HG03039 (cell line): ENCODE results near the gene MPDZ.
"Not testable (repeated sequence)": the region's sequence is repeated elsewhere in the genome, so short reads cannot be mapped to it uniquely, and the experiment has no call there.

Experiments
- ATAC-seq: cut with Tn5 transposase; IDR thresholded peaks from one replicate; pipeline ENCODE4 v1.9.1; 2021; ENCODE audit warnings: mild to moderate bottlenecking, moderate library complexity; ENCODE audit not compliant: unreplicated experiment

Gene MPDZ

DNA sequence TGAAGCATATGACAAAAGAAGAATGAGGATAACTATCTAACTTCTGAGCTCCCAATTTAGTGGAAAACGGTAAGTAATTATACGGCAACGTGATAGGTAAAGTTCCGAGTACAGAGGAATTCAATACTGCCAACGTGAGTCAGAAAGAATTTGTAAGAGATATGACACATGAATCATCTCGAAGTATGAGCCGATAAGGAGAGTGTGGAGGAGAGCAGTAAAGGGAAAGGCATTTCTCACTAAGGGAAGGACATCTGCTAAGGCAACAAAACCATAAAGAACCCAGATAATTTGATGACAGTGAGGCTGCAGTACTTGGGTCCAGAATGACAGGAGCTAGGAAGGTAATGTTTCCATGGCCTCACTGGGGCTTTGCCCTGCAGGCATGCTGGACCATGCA lies 11.0 kb downstream of the MPDZ start:
- no peak for ATAC-seq

DNA sequence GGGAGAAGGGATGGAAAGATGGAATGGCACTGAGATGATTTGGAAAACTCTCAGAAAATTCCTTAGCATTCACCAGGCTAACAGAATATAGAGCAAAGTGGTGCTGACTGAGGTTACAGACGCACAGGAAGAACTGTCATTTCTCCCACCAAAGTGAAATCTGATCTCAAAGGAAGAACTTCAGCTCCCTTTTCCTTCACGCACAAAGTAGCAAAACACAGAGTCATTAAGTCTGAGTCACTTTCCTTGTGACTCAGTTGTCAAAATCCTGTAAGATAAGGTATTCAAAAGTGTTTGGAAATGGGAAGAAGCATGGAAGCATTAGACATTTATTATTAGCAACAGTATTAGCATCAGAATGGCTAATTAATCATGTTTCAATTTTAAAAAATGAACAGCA lies 11.7 kb downstream of the MPDZ start:
- ATAC-seq: no peak

DNA sequence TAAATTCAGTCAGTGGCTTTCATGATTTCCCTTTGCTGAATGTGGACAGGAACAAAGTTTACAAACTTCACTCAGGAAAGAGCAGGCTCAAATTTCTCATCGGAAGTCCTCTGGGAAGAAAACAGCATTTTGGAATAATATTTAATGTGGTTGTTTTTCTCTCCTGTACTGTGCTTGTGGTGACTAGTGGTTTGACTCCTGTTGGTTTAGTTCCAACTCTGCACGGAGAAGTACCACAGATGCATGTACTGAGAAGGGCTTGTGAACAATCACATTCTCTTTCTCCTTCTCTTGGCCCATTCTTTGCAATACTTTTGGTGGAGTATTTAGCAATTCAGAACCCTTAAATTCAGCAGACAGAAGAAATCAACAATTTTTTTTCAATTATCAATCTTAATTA lies 13.3 kb downstream of the MPDZ start:
- no peak for ATAC-seq

DNA sequence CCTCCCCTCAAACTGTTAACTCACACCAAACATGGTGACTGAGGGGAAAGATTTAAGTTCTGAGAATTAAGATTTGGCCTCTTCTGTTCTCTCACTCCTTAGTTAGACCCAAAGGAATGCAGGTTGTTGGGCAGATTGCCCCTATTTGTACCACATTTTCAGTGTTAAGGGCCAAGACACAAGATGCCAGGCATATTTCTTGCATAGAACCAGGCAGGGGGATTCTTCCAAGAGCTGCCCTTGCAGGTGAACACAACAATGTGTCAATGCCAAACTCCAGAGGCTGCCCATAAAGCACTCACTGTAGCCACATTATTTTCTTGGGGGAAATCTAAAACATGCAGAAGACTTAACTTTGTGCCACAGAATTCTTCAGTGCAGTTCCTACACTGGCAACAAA lies 14.7 kb downstream of the MPDZ start:
- ATAC-seq: no peak

DNA sequence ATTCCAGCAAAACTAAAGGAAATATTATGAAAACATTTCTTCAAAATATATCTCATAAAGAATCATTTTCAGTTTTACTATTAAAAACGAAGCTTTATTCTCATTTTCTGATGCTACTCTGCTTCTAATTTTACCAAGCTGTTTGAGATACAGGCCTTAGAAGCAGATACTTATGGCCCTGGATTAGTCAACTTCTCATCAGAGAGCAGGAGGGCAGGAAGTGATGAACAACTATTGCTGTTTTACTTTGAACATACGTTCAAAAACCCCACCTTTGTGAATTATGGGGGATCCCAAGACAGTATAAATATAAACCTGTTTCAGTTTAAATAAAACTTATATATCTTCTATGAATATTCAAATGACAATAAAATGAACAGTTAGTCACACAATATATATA lies 16.0 kb downstream of the MPDZ start:
- ATAC-seq: no peak

DNA sequence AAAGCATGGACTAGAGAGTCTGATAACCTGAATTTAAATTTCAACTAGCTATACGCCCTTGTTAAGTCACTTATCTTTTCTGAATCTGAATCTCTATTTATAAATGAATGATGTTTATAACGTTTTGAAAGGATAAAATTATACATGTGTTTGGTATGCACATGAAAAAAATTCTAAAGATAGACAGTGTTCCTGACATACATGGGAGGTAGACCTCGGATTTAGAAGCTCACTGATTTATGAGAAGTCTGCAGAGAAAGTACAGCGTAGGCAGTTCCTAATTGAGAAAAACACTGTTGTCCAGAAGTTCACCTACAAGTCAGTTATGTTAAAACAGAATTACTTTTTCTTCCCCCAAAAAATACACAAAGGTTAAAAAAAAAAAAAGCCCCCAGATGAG lies 26.6 kb downstream of the MPDZ start:
- no peak for ATAC-seq

DNA sequence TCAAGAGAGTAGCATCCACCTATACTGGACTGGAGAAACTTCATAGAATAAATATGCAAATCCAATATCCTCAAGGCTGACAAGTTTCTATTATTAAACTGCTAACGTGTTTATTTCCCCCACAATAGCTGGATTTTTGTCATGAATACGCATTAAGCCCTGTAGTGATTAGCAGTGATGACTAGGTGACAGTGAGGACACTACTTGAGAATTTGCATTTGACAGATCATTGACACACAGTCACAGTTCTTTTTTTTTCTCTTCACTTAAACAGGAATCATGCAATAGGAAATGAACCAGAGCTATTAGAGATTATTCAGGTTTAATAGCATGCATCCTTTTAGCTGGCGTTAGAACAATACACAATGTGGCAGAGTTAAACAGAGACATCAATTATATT lies 35.3 kb downstream of the MPDZ start:
- ATAC-seq: no peak

DNA sequence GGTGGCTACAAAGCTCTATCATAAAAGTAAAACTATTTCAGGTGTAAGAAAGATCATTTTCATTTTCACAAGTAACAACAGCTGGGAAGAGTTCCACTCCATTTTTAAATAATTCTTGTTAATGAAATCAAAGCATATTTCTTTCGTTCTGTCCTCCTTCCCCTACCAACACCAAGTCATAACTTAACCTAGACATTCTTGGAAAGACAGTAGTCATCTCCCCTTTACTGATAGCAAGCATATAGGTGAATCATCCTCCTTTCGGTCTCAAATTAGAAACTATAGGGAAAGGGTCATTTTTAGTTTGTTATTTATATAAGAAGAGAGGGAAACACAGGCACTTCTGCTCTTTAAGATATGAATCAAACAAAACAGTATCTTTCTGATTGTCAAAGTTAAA lies 38.2 kb downstream of the MPDZ start:
- no peak for ATAC-seq

DNA sequence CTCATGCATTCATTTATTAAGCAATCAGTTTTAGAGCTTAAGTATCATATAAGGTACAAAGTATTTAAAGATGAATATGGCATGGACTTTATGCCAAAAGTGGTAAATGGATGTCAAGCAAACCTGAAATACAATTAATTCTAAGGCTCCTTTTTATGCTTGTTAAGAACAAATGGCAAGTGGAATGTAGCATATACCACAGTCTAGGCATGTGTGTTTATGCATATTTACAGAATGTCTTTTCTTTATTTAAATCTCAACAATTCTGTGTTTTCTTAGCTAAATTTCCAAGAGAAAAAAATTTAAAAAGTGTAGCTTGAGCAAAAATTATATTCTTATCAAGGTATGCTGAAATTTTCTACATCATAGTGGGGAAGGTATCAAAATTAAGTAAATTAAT lies 39.8 kb downstream of the MPDZ start:
- ATAC-seq: no peak

DNA sequence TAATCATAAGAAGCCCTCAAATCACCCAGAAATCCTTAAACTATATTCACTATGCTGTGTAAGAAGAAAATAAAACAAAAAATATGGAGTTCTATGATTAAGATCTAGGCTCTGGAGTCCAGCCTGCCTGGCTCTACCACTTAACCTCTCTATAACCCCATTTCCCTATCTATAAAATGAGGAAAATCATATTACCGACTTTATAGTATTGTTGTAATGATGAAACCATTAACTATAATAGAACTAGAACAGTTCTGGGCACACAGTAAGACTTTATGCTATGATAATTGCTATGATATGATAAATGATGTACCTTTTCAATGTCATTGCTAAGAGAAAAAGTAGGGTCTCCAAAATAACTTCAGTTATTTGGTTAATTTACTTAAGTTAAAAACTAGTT lies 40.3 kb downstream of the MPDZ start:
- no peak for ATAC-seq

DNA sequence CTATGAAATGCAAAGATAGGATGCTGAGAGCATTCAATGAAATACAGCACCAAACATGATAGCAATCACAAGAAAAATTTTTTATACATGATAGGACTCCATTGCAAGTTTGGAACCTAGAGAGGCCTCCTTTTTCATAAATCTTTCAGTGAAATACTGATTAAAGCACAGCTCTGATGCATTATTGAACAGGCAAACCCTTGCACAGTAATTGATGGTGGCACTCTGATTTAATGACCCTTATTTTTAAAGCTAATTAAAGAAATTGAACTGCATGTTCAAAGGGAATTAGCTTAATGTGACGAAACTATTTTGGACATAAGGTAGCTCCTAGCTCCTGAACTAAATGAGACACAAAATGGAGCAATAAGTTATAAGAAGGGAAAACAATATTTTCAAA lies 44.6 kb downstream of the MPDZ start:
- no peak for ATAC-seq

DNA sequence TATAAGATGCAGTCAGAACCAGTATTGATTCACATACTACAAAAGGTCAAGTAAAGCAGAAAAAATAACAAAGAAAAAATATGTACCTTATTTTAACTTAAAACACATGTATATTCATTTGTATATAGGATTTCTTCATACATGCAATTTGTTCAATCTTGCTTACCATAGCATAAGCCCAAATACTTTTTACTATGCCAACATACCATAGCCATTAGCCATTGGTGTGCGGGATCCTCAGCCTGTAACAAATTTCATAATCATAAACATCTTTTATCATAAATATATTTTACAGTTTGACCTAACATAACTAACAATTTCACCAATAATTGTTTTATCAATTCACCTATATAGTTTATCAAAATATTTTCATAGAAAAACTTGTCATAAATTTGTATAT lies 51.1 kb downstream of the MPDZ start:
- no peak for ATAC-seq

DNA sequence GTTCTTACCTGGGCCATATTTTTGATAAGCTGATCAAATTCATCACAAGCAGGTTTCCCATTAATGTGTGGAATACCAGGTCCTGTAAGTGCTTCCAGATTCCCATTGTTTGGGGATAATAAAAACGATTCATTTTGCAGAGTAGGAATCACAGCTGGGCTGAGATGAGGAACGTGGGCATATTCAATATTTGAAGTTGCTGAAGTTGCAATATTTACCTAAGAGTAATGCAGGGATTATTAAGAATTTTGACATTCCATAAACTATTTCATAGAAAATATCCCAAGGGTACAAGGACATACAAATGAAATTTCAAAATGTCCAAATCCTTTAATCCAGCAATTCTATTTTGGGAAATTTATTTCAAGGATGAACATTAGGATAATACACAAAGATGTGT lies 55.1 kb downstream of the MPDZ start:
- ATAC-seq: no peak

DNA sequence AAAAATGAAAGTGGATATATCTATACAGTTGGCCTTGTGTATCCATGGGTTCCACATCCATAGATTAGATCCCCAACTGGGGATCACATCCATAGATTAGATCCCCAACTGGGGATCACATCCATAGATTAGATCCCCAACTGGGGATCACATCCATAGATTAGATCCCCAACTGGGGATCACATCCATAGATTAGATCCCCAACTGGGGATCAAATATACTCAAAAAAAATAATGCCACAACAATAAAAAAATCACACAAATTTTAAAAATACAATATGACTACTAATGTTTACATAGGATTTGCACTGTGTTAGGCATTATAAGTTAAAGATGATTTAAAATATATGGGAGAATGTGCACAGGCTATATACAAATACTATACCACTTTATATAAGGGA lies 56.8 kb downstream of the MPDZ start:
- ATAC-seq: not testable (repeated sequence)

DNA sequence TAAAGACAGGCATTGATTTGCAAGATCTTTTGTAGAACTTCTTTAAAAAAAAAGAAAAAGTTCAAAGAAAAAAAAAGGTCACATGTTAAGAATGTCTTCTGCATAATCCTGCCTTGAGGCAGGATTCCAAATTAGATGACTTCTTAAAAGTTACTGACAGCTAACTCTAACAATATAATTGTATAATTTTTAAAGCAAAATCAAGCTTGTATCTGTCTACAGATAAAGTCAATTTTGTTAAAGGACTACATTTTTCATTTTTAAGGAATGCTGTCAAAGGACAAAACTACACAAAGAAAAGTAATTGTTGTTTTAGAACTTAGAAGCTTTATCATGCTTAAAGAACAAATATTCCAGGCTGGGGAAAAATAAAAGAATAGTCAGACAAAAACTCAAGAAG lies 57.8 kb downstream of the MPDZ start:
- no peak for ATAC-seq

DNA sequence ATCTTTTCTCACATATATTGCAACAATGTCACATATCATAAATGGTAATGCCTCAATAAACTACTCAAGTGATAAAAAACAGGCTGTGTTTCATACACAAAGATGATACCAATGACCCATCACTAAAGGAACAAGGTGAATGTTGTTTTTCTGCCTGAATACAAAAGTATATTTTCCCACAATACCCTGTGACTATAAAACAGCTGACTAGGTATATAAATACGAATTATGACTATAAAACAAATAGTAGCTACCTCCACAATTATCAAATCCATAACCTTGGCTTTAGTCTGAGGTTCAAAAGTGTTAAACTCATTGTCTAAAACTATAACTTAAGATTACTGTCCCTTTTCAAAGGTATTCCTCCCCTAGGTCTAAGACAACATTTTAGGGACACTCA lies 58.7 kb downstream of the MPDZ start:
- ATAC-seq: no peak

DNA sequence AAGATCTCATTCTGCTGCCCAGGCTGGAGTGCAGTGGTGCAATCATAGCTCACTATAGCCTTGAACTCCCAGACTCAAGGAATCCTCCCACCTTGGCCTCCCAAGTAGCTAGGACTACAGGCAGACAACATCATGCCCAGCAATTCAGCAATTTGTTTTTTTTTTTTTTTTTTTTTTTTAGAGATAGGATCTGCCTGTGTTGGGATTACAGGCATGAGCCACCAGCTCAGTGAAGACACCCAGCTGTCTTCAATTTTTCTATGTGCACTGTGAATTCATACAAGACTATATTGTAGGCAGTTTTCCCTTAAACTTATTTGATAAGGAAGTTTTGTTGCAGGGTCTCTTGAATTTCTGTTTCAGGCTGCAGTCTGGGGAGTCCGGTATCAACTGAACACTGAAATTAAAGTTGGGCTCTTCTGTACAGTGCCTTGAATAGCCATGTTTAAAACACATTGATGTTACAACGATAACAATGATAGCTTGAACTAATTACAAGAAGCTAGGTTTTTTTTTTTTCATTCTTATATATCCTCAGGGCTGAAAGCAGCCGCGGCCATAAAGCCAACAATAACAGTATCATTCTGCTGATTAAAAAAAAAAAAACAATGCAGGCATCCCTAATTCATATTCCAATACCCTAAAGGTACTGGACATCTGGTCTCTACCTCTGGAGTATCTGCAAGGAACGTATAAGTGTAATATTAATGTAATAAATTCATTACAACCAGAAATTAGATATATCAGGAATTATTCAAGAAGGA lies 63.5 kb downstream of the MPDZ start:
- ATAC-seq: no peak

DNA sequence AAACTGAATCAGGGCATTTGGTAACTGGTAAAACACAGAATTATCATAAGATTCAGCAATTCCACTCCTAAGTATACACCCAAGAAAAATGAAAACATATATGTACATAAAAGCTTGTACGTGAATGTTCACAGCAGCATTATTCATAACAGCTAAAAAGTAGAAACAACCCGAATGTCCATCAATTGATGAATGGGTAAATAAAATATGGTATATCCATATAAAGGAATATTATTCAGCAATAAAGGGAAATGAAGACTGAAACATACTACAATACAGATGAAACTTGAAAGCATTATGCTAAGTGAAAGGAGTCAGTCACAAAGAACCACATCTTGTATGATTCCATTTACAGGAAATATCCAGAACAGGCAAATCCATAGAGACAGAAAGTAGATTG lies 65.5 kb downstream of the MPDZ start:
- ATAC-seq: no peak

DNA sequence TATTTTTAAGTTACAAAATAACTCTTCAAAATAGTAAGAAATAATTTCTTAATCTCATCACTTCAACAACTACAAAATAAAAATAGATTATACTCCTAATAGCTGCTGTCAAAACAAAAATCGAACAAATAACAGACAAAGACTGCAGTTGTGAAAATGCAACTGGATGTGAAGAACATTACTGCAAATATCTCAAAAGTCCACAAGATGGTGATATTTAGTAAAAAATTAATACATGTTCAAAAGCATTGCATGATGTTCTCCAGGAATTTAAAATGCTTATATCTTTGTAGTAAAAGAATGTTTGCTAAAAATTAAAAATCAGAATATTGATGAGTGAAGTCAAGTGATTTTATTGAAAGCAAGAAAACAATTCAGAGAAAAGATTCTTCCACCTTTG lies 66.2 kb downstream of the MPDZ start:
- ATAC-seq: no peak

DNA sequence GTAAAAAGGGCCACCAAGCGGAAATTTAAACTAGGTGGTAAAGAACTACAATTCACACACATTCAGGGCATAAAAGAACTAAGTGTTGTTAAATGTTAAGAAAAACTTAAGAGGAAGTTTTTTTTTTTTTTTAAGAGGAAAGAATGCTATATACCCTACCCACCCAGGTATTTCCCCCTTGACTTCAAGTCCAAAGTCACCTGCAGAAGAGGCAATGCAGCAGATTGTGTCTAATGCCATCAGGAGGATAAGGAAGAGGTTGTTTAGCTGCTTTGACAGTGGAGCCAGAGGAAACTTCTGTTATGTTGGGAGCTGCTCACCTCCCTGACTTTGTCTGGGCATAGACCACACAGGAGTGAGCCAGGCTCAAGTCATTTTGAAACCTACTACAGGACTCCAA lies 69.2 kb downstream of the MPDZ start:
- no peak for ATAC-seq

DNA sequence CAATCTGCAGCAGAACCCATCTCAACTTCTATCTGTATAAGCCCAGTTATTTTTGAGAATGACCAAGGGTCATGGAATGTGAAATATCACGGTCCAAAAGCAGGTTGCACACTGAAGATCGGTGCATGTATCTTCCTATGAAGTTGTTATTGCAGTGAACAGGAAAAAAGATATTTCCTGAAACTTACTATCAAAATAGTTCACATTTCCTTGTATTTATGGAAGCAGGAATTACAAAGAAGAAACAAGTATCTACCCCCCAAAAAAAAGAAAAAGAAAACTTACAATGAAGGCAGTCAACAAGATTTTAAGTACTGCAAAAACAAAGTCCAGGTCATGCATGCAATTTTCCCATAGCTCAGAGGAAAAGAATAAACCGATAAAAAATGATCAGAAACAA lies 70.0 kb downstream of the MPDZ start:
- ATAC-seq: no peak

DNA sequence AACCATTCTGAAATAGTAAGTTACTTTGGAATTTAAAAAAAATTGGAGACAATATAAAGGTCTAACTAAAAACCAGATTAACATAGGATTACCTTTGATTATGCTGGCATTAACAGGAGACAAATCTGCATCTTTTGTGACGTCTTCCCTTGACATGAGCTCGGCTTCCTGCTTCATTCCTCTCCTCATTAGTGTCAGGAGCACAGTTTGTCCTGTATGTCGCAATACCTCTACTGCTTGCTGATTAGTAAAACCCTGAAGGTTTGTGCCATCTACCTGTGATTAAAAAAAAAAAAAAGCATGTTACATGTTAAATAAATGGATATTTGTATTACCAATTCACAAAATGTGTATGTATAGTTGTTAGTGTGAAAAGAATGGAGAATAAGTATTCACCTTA lies 73.7 kb downstream of the MPDZ start:
- ATAC-seq: no peak

DNA sequence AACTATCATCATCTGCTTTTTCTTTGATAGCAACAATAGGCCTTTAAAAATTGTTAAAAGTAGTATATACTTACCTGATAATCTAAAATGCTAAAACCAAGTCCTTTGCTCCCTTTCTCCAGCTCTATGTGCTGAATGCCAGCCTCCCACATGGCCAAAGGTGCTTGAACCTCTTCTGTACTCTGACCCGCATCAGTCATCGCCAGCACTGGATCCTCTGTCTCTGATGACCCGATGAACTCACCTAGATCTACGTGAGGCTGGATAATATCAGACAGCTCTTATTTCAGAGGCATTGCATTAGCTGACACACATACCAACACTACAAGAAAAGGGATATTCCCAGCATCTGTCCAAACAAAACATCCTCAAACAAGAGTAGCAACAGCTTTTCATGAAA lies 89.5 kb downstream of the MPDZ start:
- no peak for ATAC-seq
